Thyroid gland (tissue), 4 donors: Measurements from ENCODE around the gene LRP1.

ENCODE experiments used
- POLR2A ChIP-seq, 2 donors: fragments of 450-650 bp; IDR thresholded peaks; one replicate each; pipeline ENCODE4 v1.6.1; 2017; ENCODE audit warnings: antibody characterized with exemption in 2 of 2, mild to moderate bottlenecking in 2 of 2, moderate library complexity in 1 of 2
- TF ChIP-seq, protein P1 (sequence below), 6 experiments: fragments of 200-600 bp in 3 of 6; fragments of 450-650 bp in 3 of 6; sonication (generic) in 3 of 6; IDR thresholded peaks; one replicate each; pipeline ENCODE4 v1.5.1; 2016 to 2019; ENCODE audit warnings: antibody characterized with exemption in 6 of 6, mild to moderate bottlenecking in 2 of 6, inconsistent platforms in 1 of 6, moderate library complexity in 1 of 6

DNA sequence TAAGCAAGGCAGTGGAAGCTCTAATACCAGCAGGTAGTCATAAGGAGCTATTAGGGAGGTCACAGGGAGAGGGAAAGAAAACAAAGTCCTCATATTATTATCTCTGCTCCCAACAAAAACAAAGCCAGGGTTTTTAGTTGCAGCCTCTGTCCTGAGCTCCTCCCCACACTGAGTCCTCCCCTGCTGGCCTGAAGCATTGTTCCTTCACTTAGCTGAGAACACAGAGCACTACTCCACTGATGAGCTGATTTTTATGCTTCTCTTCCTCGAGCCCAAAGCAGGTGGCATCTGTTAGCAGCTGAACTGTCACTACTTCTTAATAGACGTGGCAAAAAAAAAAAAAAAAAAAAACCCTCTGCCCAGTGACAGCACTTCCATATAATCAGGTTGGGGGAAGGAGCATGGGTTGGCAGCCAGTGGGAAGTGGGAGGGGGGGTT is 133.2 kb downstream of the LRP1 start:
- TF ChIP-seq, protein P1, sequence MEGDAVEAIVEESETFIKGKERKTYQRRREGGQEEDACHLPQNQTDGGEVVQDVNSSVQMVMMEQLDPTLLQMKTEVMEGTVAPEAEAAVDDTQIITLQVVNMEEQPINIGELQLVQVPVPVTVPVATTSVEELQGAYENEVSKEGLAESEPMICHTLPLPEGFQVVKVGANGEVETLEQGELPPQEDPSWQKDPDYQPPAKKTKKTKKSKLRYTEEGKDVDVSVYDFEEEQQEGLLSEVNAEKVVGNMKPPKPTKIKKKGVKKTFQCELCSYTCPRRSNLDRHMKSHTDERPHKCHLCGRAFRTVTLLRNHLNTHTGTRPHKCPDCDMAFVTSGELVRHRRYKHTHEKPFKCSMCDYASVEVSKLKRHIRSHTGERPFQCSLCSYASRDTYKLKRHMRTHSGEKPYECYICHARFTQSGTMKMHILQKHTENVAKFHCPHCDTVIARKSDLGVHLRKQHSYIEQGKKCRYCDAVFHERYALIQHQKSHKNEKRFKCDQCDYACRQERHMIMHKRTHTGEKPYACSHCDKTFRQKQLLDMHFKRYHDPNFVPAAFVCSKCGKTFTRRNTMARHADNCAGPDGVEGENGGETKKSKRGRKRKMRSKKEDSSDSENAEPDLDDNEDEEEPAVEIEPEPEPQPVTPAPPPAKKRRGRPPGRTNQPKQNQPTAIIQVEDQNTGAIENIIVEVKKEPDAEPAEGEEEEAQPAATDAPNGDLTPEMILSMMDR (IDR thresholded peaks at IDR 0.05), result no peak
- no peak for TF ChIP-seq POLR2A (IDR thresholded peaks at IDR 0.05)
